Mucosa of descending colon (tissue), 3 donors: Measurements from ENCODE around the gene HDGF. TPM values are rescaled to one million over a fixed set of nuclear protein-coding genes. Genes with fewer than 3 reads are reported as not detected.

ENCODE experiments used
- ATAC-seq: fragments of 200-7000 bp; cut with Tn5 transposase; one replicate; pipeline ENCODE4 v1.9.1; 2020; ENCODE audit warnings: mild to moderate bottlenecking, moderate library complexity
- DNase-seq, 3 donors: peaks; one replicate each; pipeline ENCODE4 v3.0.0-alpha.2; 2020
- H3K36me3 ChIP-seq: fragments of 200-600 bp; one replicate; pipeline ENCODE4 v1.8.0; 2021; ENCODE audit warnings: low read depth, mild to moderate bottlenecking
- H3K4me1 ChIP-seq: fragments of 200-600 bp; one replicate; pipeline ENCODE4 v1.8.0; 2021; ENCODE audit warnings: low read depth, mild to moderate bottlenecking
- H3K4me3 ChIP-seq: fragments of 200-600 bp; one replicate; pipeline ENCODE4 v1.8.0; 2021; ENCODE audit warnings: mild to moderate bottlenecking
- H3K9me3 ChIP-seq: fragments of 200-600 bp; one replicate; pipeline ENCODE4 v1.8.0; 2021; ENCODE audit warnings: mild to moderate bottlenecking
- CTCF ChIP-seq: fragments of 200-600 bp; IDR thresholded peaks from one replicate; pipeline ENCODE4 v1.8.0; 2022; ENCODE audit warnings: antibody characterized with exemption, mild to moderate bottlenecking
- intact Hi-C, 2 donors: fragments of 100-400 bp; cut with DNase I in 1 of 2; cut with micrococcal nuclease in 1 of 2; formaldehyde crosslinking; loops; one replicate each; pipeline versions ENCODE4 v1.11.0 to v1.11.1; 2022; cut with DNase I, micrococcal nuclease
- total RNA-seq, 3 donors: library from RNA; stranded (reverse); fragmentation: NEBNext Ultra II Directional in 2 of 3; extraction: Animal tissue kit (Norgen Biotek cat#: 25700) in 2 of 3; gene quantifications; one replicate each; pipeline versions ENCODE4 v1.2.1 to v1.2.4, GENCODE V29; 2021 to 2023
- donor health status: DM: no; HTN: no; CAD: no; lungs with moderate emphysema.
- donor health status: DM: no; HTN: no; CAD: no.
- donor health status: DM: no; HTN: yes; CAD: no.

The HDGF gene
- total RNA-seq, 3 donors from 2014 or later: 196 to 264 (median 221) TPM

GRCh38 chr1:156756355-156756754 lies 4.9 kb upstream of the HDGF start:
- TF ChIP-seq CTCF: no peak
- no peak for DNase-seq
- Histone ChIP-seq H3K4me1 (peaks cover 10% of the 10 kb centered on the region), H3K36me3 (no peaks in the 10 kb centered on the region), H3K9me3 (no peaks in the 10 kb centered on the region), H3K4me3 (no peak overlapping the region)
- no peak for ATAC-seq
- intact Hi-C loops: no loop called here

GRCh38 chr1:156755527-156755950 lies 4.1 kb upstream of the HDGF start:
- Histone ChIP-seq H3K36me3 (no peaks in the 10 kb centered on the region), H3K9me3 (no peaks in the 10 kb centered on the region), H3K4me1 (peaks cover 10% of the 10 kb centered on the region), H3K4me3 (no peak overlapping the region)
- ATAC-seq (no peak), DNase-seq (no peak)
- no peak for TF ChIP-seq CTCF
- intact Hi-C loops: no loop called here

GRCh38 chr1:156754219-156754618 lies 2.7 kb upstream of the HDGF start:
- Histone ChIP-seq H3K4me3 (no peak overlapping the region), H3K9me3 (no peaks in the 10 kb centered on the region), H3K36me3 (no peaks in the 10 kb centered on the region), H3K4me1 (peaks cover 19% of the 10 kb centered on the region)
- intact Hi-C loops: no loop called here
- TF ChIP-seq CTCF: no peak
- no peak for ATAC-seq
- DNase-seq: no peak

DNA sequence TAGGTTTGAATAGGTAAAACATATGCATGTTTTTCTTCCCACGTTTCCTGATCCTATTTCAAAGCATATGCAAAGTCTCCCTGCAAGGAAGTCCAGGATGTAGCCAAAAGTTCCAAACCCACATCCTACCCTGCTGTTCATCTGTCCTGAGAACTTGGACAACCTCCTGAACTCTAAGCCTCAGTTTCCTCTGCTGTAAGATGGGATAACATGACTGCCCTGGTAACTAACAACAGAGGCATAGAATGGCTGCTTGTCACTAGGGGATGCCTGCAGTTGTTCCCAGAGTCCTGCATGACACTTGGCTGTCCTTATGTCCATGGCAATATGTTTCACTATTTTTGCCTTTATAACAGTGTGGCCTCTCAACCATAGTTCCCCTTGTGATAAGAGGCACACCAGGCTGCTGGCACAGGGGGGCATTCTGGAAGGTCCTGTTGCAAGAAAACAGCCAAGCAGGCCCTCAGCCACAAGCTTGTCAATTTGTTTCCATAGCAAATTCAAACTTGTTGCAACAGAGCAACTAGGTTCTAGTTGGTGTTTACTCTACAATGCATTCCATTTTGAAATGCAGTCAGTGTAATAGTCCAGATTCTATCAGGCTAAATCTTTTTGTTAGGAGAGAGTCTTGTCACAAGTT lies 1.5 kb upstream of the HDGF start:
- no peak for DNase-seq
- no peak for TF ChIP-seq CTCF
- no peaks in the 10 kb centered on the region for H3K36me3 ChIP-seq
- no peak for ATAC-seq
- H3K4me3 ChIP-seq: no peak overlapping the region
- H3K4me1 ChIP-seq: peaks cover 31% of the 10 kb centered on the region
- intact Hi-C loops: no loop called here
- no peaks in the 10 kb centered on the region for H3K9me3 ChIP-seq

GRCh38 chr1:156751757-156752481 lies 444 bp upstream of the HDGF start:
- intact Hi-C loops: no loop called here
- H3K4me1 ChIP-seq: peaks cover 37% of the 10 kb centered on the region
- ATAC-seq (peak; percentile 81), DNase-seq (peak; percentile 97 to 99 (median 99))
- TF ChIP-seq CTCF: no peak
- peak overlapping the region; percentile 97 for H3K4me3 ChIP-seq
- H3K36me3 ChIP-seq: no peaks in the 10 kb centered on the region
- no peaks in the 10 kb centered on the region for H3K9me3 ChIP-seq
